Stimulated activated CD4-positive, alpha-beta T cell treated with anti-CD3 and anti-CD28 coated beads, Interleukin-1b, Interleukin-23, amount 100 ng/mL, for 48 hours (primary cell): ENCODE data around the gene CALCR.
"Not testable (repeated sequence)": the region's sequence is repeated elsewhere in the genome, so short reads cannot be mapped to it uniquely, and the experiment has no call there.

Experiments
- DNase-seq: peaks from one replicate; pipeline ENCODE4 v3.0.0-alpha.2; 2020

The CALCR gene

GRCh38 chr7:93574646-93575554, at the start of gene CALCR:
TSS of gene CALCR (minus strand) at chr7:93574724. CDS start at chr7:93486981, 87,743 bp downstream.
- DNase-seq = no peak

- DNase-seq = no peak
These were observed 49.3 kb upstream of the CALCR start for GRCh38 chr7:93623816-93624215.

GRCh38 chr7:93622036-93623033, 47.8 kb upstream of the CALCR start:
- DNase-seq = no peak

- no peak for DNase-seq
These were observed 46.3 kb upstream of the CALCR start for GRCh38 chr7:93620864-93621263.

- no peak for DNase-seq
These were observed 45.5 kb upstream of the CALCR start for GRCh38 chr7:93620057-93620456.

- DNase-seq = no peak
These were observed 26.8 kb upstream of the CALCR start for GRCh38 chr7:93601363-93601762.

- DNase-seq = no peak
These were observed 19.7 kb upstream of the CALCR start for GRCh38 chr7:93594250-93594649.

- DNase-seq = no peak
These were observed 18.2 kb upstream of the CALCR start for GRCh38 chr7:93592588-93593266.

GRCh38 chr7:93591224-93592050, 16.9 kb upstream of the CALCR start:
- not testable (repeated sequence) for DNase-seq

- DNase-seq = not testable (repeated sequence)
These were observed 11.9 kb upstream of the CALCR start for GRCh38 chr7:93586479-93586865.

GRCh38 chr7:93585694-93586478, 11.4 kb upstream of the CALCR start:
- not testable (repeated sequence) for DNase-seq

- DNase-seq = no peak
These were observed 4.9 kb upstream of the CALCR start for GRCh38 chr7:93579431-93579830.

- DNase-seq = no peak
These were observed 4.2 kb upstream of the CALCR start for GRCh38 chr7:93578762-93579161.

GRCh38 chr7:93575555-93576399, 1.3 kb upstream of the CALCR start:
- no peak for DNase-seq

- DNase-seq = no peak
These were observed 267 bp downstream of the CALCR start for GRCh38 chr7:93574269-93574645.

- no peak for DNase-seq
These were observed 5.3 kb downstream of the CALCR start for GRCh38 chr7:93569189-93569588.

- no peak for DNase-seq
These were observed 7.6 kb downstream of the CALCR start for GRCh38 chr7:93566876-93567275.

- DNase-seq = no peak
These were observed 10.9 kb downstream of the CALCR start for GRCh38 chr7:93563584-93563983.

GRCh38 chr7:93562936-93563335, 11.6 kb downstream of the CALCR start:
- no peak for DNase-seq

- no peak for DNase-seq
These were observed 12.4 kb downstream of the CALCR start for GRCh38 chr7:93562106-93562505.
